HG02623 (cell line): ENCODE results near the gene MICAL2.

Experiments used
- ATAC-seq: cut with Tn5 transposase; IDR thresholded peaks from one replicate; pipeline ENCODE4 v1.9.1; 2021; ENCODE audit warnings: moderate library complexity; ENCODE audit not compliant: unreplicated experiment

The MICAL2 gene

GRCh38 chr11:12280838-12281565 is 170.6 kb downstream of the MICAL2 start:
- no peak for ATAC-seq

- peak; percentile 50 for ATAC-seq
These were observed 171.4 kb downstream of the MICAL2 start for GRCh38 chr11:12281571-12282478.

GRCh38 chr11:12282676-12283075 is 172.3 kb downstream of the MICAL2 start:
- no peak for ATAC-seq

GRCh38 chr11:12284316-12285050 is 174.1 kb downstream of the MICAL2 start:
- ATAC-seq, result no peak

GRCh38 chr11:12285106-12285505 is 174.7 kb downstream of the MICAL2 start:
- ATAC-seq, result no peak

GRCh38 chr11:12285811-12286222 is 175.4 kb downstream of the MICAL2 start:
- ATAC-seq, result no peak

- no peak for ATAC-seq
These were observed 176.2 kb downstream of the MICAL2 start for GRCh38 chr11:12286606-12287005.

- no peak for ATAC-seq
These were observed 176.6 kb downstream of the MICAL2 start for GRCh38 chr11:12287009-12287373.

GRCh38 chr11:12287374-12288211 is 177.2 kb downstream of the MICAL2 start:
- no peak for ATAC-seq

- ATAC-seq, result no peak
These were observed 178.0 kb downstream of the MICAL2 start for GRCh38 chr11:12288212-12288930.

GRCh38 chr11:12288931-12289666 is 178.7 kb downstream of the MICAL2 start:
- ATAC-seq, result no peak

GRCh38 chr11:12289667-12290476 is 179.5 kb downstream of the MICAL2 start:
- ATAC-seq, result no peak

GRCh38 chr11:12290477-12290922 is 180.1 kb downstream of the MICAL2 start:
- ATAC-seq, result no peak

GRCh38 chr11:12291313-12291712 is 180.9 kb downstream of the MICAL2 start:
- ATAC-seq, result no peak

GRCh38 chr11:12291766-12292165 is 181.4 kb downstream of the MICAL2 start:
- no peak for ATAC-seq

- no peak for ATAC-seq
These were observed 182.4 kb downstream of the MICAL2 start for GRCh38 chr11:12292766-12293165.

GRCh38 chr11:12293486-12293885 is 183.1 kb downstream of the MICAL2 start:
- no peak for ATAC-seq

GRCh38 chr11:12294613-12295012 is 184.2 kb downstream of the MICAL2 start:
- ATAC-seq, result no peak
